Astrocyte (in vitro differentiated cells and primary cell): ENCODE results near the gene LSM14A. TPM values are rescaled to one million over a fixed set of nuclear protein-coding genes. Genes with fewer than 3 reads are reported as not detected.

Experiments
- DNase-seq: peaks from one replicate; pipeline ENCODE4 v3.0.0-alpha.2; 2010; ENCODE audit warnings: low read depth
- FAIRE-seq: peaks from 2 replicates; lab custom pipeline; 2011; peaks lifted over from hg19 to GRCh38; lab: Jason Lieb, UNC
- H2AFZ ChIP-seq: 2 replicates; pipeline ENCODE4 v1.6.0; 2012; ENCODE audit warnings: low read depth, low read length, inconsistent platforms
- H3K27ac ChIP-seq: 2 replicates; pipeline ENCODE4 v1.5.1; 2011; ENCODE audit warnings: low read depth, low read length, inconsistent platforms
- H3K27me3 ChIP-seq: 2 replicates; pipeline ENCODE4 v1.6.0; 2011; ENCODE audit warnings: low read length, inconsistent platforms; ENCODE audit not compliant: insufficient read depth
- H3K36me3 ChIP-seq: 2 replicates; pipeline ENCODE4 v1.5.1; 2011; ENCODE audit warnings: low read length, inconsistent platforms; ENCODE audit not compliant: insufficient read depth
- H3K4me1 ChIP-seq: 2 replicates; pipeline ENCODE4 v1.5.1; 2011; ENCODE audit warnings: low read length, inconsistent platforms; ENCODE audit not compliant: insufficient read depth
- H3K4me2 ChIP-seq: 2 replicates; pipeline ENCODE4 v1.6.0; 2012; ENCODE audit warnings: low read length, inconsistent platforms
- H3K4me3 ChIP-seq: 2 replicates; pipeline ENCODE4 v1.5.1; 2011; ENCODE audit warnings: low read depth, mild to moderate bottlenecking, low read length, inconsistent platforms; ENCODE audit not compliant: insufficient read depth
- H3K79me2 ChIP-seq: 2 replicates; pipeline ENCODE4 v1.6.0; 2012; ENCODE audit warnings: mild to moderate bottlenecking, low read length, inconsistent platforms; ENCODE audit not compliant: insufficient read depth
- H3K9ac ChIP-seq: 2 replicates; pipeline ENCODE4 v1.6.0; 2012; ENCODE audit warnings: mild to moderate bottlenecking, low read length, inconsistent platforms
- H3K9me3 ChIP-seq: 2 replicates; pipeline ENCODE4 v1.5.1; 2012; ENCODE audit warnings: low read depth, mild to moderate bottlenecking, low read length, inconsistent platforms; ENCODE audit not compliant: insufficient read depth
- H4K20me1 ChIP-seq: 2 replicates; pipeline ENCODE4 v1.6.0; 2012; ENCODE audit warnings: low read length, inconsistent platforms; ENCODE audit not compliant: insufficient read depth
- H3K27ac Mint-ChIP-seq: one replicate; pipeline ENCODE4 v1.8.0; 2021; ENCODE audit warnings: mild to moderate bottlenecking, mixed read lengths; ENCODE audit not compliant: unreplicated experiment
- H3K27me3 Mint-ChIP-seq: one replicate; pipeline ENCODE4 v1.8.0; 2021; ENCODE audit warnings: low read depth, mixed read lengths; ENCODE audit not compliant: unreplicated experiment
- H3K36me3 Mint-ChIP-seq: one replicate; pipeline ENCODE4 v1.8.0; 2021; ENCODE audit warnings: low read depth, mixed read lengths; ENCODE audit not compliant: unreplicated experiment
- H3K4me1 Mint-ChIP-seq: one replicate; pipeline ENCODE4 v1.8.0; 2021; ENCODE audit warnings: low read depth, mixed read lengths; ENCODE audit not compliant: unreplicated experiment
- H3K4me3 Mint-ChIP-seq: one replicate; pipeline ENCODE4 v1.8.0; 2021; ENCODE audit warnings: mild to moderate bottlenecking, moderate library complexity, mixed read lengths; ENCODE audit not compliant: unreplicated experiment
- H3K9me3 Mint-ChIP-seq: one replicate; pipeline ENCODE4 v1.8.0; 2021; ENCODE audit warnings: mild to moderate bottlenecking, mixed read lengths; ENCODE audit not compliant: unreplicated experiment
- CTCF ChIP-seq: IDR thresholded peaks from 2 replicates; pipeline ENCODE4 v1.5.1; 2011; ENCODE audit warnings: low read depth, mild to moderate bottlenecking, inconsistent platforms, low read length, moderate library complexity; ENCODE audit not compliant: insufficient read depth
- EZH2 ChIP-seq: IDR thresholded peaks from 2 replicates; pipeline ENCODE4 v1.6.1; 2012; ENCODE audit warnings: mild to moderate bottlenecking, low read length, inconsistent platforms; ENCODE audit not compliant: insufficient read depth
- total RNA-seq: library from RNA; stranded (reverse); gene quantifications from 2 replicates; pipeline ENCODE4 v1.2.1, GENCODE V29; 2021

Gene LSM14A
- total RNA-seq, 1 donor from 2014 or later = 88.4 TPM

- peaks cover 4% of the 10 kb centered on the region for H3K27me3 ChIP-seq
- peak; percentile 83 for TF ChIP-seq CTCF
- TF ChIP-seq EZH2 = no peak
- Mint-ChIP-seq H3K36me3 (no peaks in the 10 kb centered on the region), H3K4me1 (no peaks in the 10 kb centered on the region), H3K27me3 (peaks cover 7% of the 10 kb centered on the region), H3K9me3 (no peaks in the 10 kb centered on the region), H3K4me3 (no peak overlapping the region), H3K27ac (no peak overlapping the region)
- H3K4me1 ChIP-seq = no peaks in the 10 kb centered on the region
- no peak overlapping the region for H3K4me2 ChIP-seq
- H2AFZ ChIP-seq = no peak overlapping the region
- no peaks in the 10 kb centered on the region for H4K20me1 ChIP-seq
- H3K9ac ChIP-seq = no peak overlapping the region
- H3K36me3 ChIP-seq = no peaks in the 10 kb centered on the region
- no peak overlapping the region for H3K4me3 ChIP-seq
- no peak overlapping the region for H3K27ac ChIP-seq
- DNase-seq (peak; percentile 6), FAIRE-seq (no peak)
- no peaks in the 10 kb centered on the region for H3K79me2 ChIP-seq
- no peaks in the 10 kb centered on the region for H3K9me3 ChIP-seq
Observed at GRCh38 chr19:34145741-34146202, 26.5 kb upstream of the LSM14A start.

- FAIRE-seq (no peak), DNase-seq (no peak)
- peaks cover 7% of the 10 kb centered on the region for H3K27me3 Mint-ChIP-seq
- no peak overlapping the region for H3K27ac Mint-ChIP-seq
- H3K9me3 Mint-ChIP-seq = peaks cover 3% of the 10 kb centered on the region
- TF ChIP-seq EZH2 (no peak), CTCF (no peak)
- no peaks in the 10 kb centered on the region for H3K36me3 Mint-ChIP-seq
- no peaks in the 10 kb centered on the region for H3K79me2 ChIP-seq
- no peak overlapping the region for H3K4me2 ChIP-seq
- no peaks in the 10 kb centered on the region for H3K9me3 ChIP-seq
- H3K27ac ChIP-seq = no peak overlapping the region
- no peaks in the 10 kb centered on the region for H3K4me1 ChIP-seq
- H3K27me3 ChIP-seq = peaks cover 3% of the 10 kb centered on the region
- H3K9ac ChIP-seq = no peak overlapping the region
- H3K4me3 ChIP-seq = no peak overlapping the region
- no peak overlapping the region for H2AFZ ChIP-seq
- no peaks in the 10 kb centered on the region for H4K20me1 ChIP-seq
- H3K36me3 ChIP-seq = no peaks in the 10 kb centered on the region
- H3K4me3 Mint-ChIP-seq = no peak overlapping the region
- H3K4me1 Mint-ChIP-seq = no peaks in the 10 kb centered on the region
Observed at GRCh38 chr19:34148658-34149185, 23.6 kb upstream of the LSM14A start.

GRCh38 chr19:34149873-34150272 lies 22.4 kb upstream of the LSM14A start:
- H3K27ac ChIP-seq = no peak overlapping the region
- Mint-ChIP-seq H3K4me3 (no peak overlapping the region), H3K36me3 (no peaks in the 10 kb centered on the region), H3K4me1 (no peaks in the 10 kb centered on the region), H3K27me3 (peaks cover 7% of the 10 kb centered on the region), H3K27ac (no peak overlapping the region), H3K9me3 (peaks cover 3% of the 10 kb centered on the region)
- no peak overlapping the region for H3K9ac ChIP-seq
- TF ChIP-seq CTCF (no peak), EZH2 (no peak)
- no peak for FAIRE-seq
- no peak for DNase-seq
- H3K9me3 ChIP-seq = no peaks in the 10 kb centered on the region
- peaks cover 3% of the 10 kb centered on the region for H3K27me3 ChIP-seq
- H3K36me3 ChIP-seq = no peaks in the 10 kb centered on the region
- no peak overlapping the region for H3K4me2 ChIP-seq
- H2AFZ ChIP-seq = no peak overlapping the region
- H4K20me1 ChIP-seq = no peaks in the 10 kb centered on the region
- H3K4me1 ChIP-seq = no peaks in the 10 kb centered on the region
- H3K79me2 ChIP-seq = no peaks in the 10 kb centered on the region
- no peak overlapping the region for H3K4me3 ChIP-seq
